Endothelial cell (in vitro differentiated cells): ENCODE results near the gene CLDN20. TPM values are rescaled to one million over a fixed set of nuclear protein-coding genes. Genes with fewer than 3 reads are reported as not detected.

Source experiments
- DNase-seq: peaks from one replicate; pipeline ENCODE4 v3.0.0; 2021; ENCODE audit warnings: low spot score
- H3K27ac Mint-ChIP-seq: one replicate; pipeline ENCODE4 v1.8.0; 2021; ENCODE audit warnings: mixed read lengths, inconsistent platforms; ENCODE audit not compliant: unreplicated experiment
- H3K27me3 Mint-ChIP-seq: one replicate; pipeline ENCODE4 v1.8.0; 2021; ENCODE audit warnings: mild to moderate bottlenecking, moderate library complexity, mixed read lengths, inconsistent platforms; ENCODE audit not compliant: unreplicated experiment
- H3K36me3 Mint-ChIP-seq: one replicate; pipeline ENCODE4 v1.8.0; 2021; ENCODE audit warnings: mild to moderate bottlenecking, low read depth, mixed read lengths, inconsistent platforms; ENCODE audit not compliant: unreplicated experiment
- H3K4me1 Mint-ChIP-seq: one replicate; pipeline ENCODE4 v1.8.0; 2021; ENCODE audit warnings: mild to moderate bottlenecking, mixed read lengths, inconsistent platforms; ENCODE audit not compliant: unreplicated experiment
- H3K4me3 Mint-ChIP-seq: one replicate; pipeline ENCODE4 v1.8.0; 2021; ENCODE audit warnings: mild to moderate bottlenecking, mixed read lengths, inconsistent platforms; ENCODE audit not compliant: unreplicated experiment
- H3K9me3 Mint-ChIP-seq: one replicate; pipeline ENCODE4 v1.8.0; 2021; ENCODE audit warnings: mixed read lengths, inconsistent platforms; ENCODE audit not compliant: unreplicated experiment
- total RNA-seq: library from RNA; stranded (reverse); fragmentation: NEBNext Ultra II Directional; extraction: Animal tissue kit (Norgen Biotek cat#: 25700); gene quantifications from one replicate; pipeline ENCODE4 v1.2.1, GENCODE V29; 2021; ENCODE audit not compliant: unreplicated experiment
- TF ChIP-seq, protein P1 (sequence below): fragments of 200-600 bp; sonication (generic); IDR thresholded peaks from one replicate; pipeline ENCODE4 v1.5.0; 2021; ENCODE audit warnings: antibody characterized with exemption; ENCODE audit not compliant: unreplicated experiment

The CLDN20 gene
- total RNA-seq, 1 donor from 2014 or later: 0.23 TPM

DNA sequence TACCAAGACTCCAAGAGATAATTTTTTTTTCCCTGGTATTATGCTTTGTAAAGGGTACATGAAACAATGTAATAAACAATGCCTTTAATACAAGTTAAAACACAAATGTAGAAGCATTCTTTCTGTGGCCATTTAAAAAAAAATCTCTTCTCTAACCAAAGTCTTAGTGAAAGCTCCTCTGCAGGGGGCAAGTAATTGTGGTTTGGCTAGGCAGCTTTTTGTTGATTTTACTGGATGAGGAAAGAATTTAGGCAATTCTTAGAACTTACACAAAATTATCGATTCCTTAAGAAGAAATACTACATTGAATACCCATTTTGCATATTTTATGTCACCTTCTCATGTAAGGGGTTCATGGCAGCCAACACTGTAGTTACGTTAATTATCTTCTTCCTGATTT, 38.1 kb downstream of the CLDN20 start:
- TF ChIP-seq, protein P1, sequence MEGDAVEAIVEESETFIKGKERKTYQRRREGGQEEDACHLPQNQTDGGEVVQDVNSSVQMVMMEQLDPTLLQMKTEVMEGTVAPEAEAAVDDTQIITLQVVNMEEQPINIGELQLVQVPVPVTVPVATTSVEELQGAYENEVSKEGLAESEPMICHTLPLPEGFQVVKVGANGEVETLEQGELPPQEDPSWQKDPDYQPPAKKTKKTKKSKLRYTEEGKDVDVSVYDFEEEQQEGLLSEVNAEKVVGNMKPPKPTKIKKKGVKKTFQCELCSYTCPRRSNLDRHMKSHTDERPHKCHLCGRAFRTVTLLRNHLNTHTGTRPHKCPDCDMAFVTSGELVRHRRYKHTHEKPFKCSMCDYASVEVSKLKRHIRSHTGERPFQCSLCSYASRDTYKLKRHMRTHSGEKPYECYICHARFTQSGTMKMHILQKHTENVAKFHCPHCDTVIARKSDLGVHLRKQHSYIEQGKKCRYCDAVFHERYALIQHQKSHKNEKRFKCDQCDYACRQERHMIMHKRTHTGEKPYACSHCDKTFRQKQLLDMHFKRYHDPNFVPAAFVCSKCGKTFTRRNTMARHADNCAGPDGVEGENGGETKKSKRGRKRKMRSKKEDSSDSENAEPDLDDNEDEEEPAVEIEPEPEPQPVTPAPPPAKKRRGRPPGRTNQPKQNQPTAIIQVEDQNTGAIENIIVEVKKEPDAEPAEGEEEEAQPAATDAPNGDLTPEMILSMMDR: no peak
- DNase-seq: no peak
- Mint-ChIP-seq H3K9me3 (no peaks in the 10 kb centered on the region), H3K27ac (no peak overlapping the region), H3K4me1 (no peaks in the 10 kb centered on the region), H3K36me3 (peaks cover 17% of the 10 kb centered on the region), H3K4me3 (no peak overlapping the region), H3K27me3 (no peaks in the 10 kb centered on the region)

DNA sequence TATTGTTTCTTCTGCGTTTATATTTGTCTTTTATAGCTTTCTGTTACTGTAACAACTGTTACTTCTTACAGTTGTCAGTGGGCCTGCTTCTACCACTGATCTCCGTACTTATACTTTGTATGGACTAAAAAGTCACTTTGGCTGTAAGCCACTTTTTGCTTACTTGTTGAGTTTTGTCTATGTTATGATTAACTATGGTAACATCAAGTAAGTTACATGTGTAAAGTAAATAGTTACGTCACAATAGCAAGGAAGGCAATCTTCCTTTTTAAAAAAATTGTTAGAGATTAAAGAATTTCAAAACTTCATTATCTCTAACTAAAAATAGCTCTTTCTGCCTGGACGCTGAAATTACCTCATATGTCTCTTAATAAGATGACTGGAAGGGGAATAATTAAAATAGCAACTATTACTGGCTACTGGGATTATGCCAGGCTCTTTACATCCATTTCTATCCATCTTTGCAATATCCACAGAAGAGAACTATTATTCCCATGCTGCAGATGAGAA, 39.6 kb downstream of the CLDN20 start:
- H3K27me3 Mint-ChIP-seq: no peaks in the 10 kb centered on the region
- no peak overlapping the region for H3K4me3 Mint-ChIP-seq
- H3K4me1 Mint-ChIP-seq: peaks cover 3% of the 10 kb centered on the region
- no peak for DNase-seq
- H3K9me3 Mint-ChIP-seq: no peaks in the 10 kb centered on the region
- no peak overlapping the region for H3K27ac Mint-ChIP-seq
- H3K36me3 Mint-ChIP-seq: peaks cover 25% of the 10 kb centered on the region
- TF ChIP-seq, protein P1: no peak

DNA sequence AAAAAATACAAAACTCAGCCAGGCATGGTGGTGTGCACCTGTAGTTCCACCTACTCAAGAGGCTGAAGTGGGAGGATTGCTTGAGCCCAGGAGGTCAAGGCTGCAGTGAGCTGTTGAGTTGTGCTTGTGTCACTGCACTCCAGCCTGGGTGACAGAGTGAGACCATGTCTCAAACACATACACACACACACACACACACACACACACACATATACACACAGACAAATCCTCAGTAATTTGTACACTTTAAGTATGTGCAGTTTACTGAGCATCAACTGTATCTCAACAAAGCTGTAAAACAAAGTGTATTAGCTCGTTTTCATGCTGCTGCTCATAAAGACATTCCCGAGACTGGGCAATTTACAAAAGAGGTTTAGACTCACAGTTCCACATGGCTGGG, 43.1 kb downstream of the CLDN20 start:
- DNase-seq: no peak
- Mint-ChIP-seq H3K4me3 (no peak overlapping the region), H3K36me3 (peaks cover 19% of the 10 kb centered on the region), H3K27ac (no peak overlapping the region), H3K9me3 (no peaks in the 10 kb centered on the region), H3K4me1 (peaks cover 3% of the 10 kb centered on the region), H3K27me3 (no peaks in the 10 kb centered on the region)
- TF ChIP-seq, protein P1: no peak

DNA sequence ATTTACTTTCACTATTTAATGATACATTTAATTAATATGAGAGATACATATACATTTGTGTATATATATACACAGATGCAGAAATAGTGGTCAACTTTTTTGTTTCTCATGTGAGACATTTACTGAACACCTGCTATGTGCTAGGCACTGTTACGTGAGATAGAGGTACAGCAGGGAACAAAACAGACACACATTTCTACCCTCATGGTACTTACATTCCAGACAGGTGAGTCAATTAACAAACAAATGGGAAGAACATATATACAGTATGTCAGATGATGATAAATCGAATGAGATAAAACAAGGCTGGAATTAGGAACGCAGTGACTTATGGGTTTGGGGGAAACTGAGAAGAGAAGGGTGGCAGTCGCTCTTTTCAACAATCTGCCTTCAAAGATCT, 45.3 kb downstream of the CLDN20 start:
- no peak overlapping the region for H3K4me3 Mint-ChIP-seq
- no peaks in the 10 kb centered on the region for H3K27me3 Mint-ChIP-seq
- H3K9me3 Mint-ChIP-seq: no peaks in the 10 kb centered on the region
- no peak overlapping the region for H3K27ac Mint-ChIP-seq
- peaks cover 3% of the 10 kb centered on the region for H3K4me1 Mint-ChIP-seq
- no peak for DNase-seq
- H3K36me3 Mint-ChIP-seq: peaks cover 18% of the 10 kb centered on the region
- TF ChIP-seq, protein P1: no peak

DNA sequence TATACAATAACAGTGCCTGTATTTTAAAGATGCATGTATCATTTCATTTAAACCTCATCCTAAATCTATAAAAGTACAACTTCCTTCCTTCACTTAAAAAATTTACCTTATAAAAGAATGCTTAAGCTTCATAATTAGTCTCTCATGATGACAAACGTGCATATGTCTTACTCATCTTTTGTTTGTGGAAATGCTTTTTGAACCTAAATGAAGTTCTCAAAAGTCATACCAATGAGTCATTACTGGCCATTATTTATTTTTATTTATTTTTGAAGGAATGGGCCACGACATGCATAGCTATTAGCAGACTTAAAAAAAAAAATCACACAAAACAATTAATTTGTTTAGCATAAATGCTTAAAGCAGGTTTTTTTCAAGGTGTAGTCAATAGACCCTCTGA, 46.8 kb downstream of the CLDN20 start:
- Mint-ChIP-seq H3K27me3 (no peaks in the 10 kb centered on the region), H3K4me3 (no peak overlapping the region), H3K9me3 (no peaks in the 10 kb centered on the region), H3K27ac (no peak overlapping the region), H3K4me1 (peaks cover 3% of the 10 kb centered on the region), H3K36me3 (peaks cover 18% of the 10 kb centered on the region)
- TF ChIP-seq, protein P1: no peak
- no peak for DNase-seq
